Umbilical cord (tissue), 2 donors: ENCODE results near the gene RHOH. TPM values are rescaled to one million over a fixed set of nuclear protein-coding genes. Genes with fewer than 3 reads are reported as not detected.

Source experiments
- DNase-seq: peaks from one replicate; pipeline ENCODE4 v3.0.0-alpha.2; 2015; ENCODE audit warnings: low spot score
- total RNA-seq: library from RNA; depleted of rRNA; stranded (reverse); fragments of >200 nt; gene quantifications from one replicate; pipeline ENCODE4 v1.2.3, GENCODE V29; 2014; ENCODE audit warnings: low replicate concordance; ENCODE audit not compliant: insufficient read depth

RHOH gene
- total RNA-seq, 1 donor from 2014 or later = 3.4 TPM

- DNase-seq = no peak
Observed at GRCh38 chr4:40204507-40205258, 7.9 kb downstream of the RHOH start.

DNA sequence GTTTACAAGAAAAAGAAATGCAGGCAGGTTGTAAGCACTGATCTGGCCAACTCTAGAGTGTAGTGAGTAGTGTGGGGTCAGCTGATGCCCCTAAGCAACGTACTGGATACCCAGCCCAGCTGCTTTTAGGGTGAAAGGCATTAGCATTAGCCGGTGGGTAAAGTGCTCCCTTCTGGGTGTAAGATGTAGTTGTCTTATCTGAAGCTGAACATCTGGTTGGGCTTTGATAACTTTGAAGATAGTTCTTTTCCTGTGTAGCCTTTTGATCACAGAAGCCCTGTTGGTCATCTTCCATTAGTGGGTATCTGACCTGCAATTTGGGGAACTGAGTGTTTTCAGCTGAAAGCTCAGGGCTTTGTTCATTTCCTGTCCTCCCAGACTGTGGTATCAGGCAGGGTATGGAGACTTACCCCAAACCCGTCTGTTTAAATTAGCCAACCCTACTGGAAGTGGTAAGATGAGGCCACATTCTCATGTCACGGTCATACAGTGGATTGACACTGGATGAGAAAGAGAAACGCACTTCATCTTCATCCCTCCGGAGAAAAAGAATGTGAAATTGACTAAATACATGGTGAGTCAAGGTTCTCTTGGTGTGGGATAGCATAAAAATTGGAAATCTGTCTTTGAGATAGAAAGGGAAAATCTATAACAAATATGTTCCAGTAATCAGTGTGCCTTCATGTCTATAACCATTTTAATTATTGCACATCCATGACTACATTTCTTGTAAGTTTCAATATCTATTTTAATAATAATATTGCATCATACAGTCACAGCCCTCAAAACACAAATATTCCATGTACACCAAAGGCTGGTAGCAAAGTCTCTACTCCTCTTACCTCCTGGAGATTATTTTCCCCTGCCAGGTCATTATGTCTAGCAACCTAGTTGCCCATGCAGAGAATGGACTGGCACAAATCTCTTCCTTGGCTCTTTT, 8.7 kb downstream of the RHOH start:
- DNase-seq = peak; percentile 19

DNA sequence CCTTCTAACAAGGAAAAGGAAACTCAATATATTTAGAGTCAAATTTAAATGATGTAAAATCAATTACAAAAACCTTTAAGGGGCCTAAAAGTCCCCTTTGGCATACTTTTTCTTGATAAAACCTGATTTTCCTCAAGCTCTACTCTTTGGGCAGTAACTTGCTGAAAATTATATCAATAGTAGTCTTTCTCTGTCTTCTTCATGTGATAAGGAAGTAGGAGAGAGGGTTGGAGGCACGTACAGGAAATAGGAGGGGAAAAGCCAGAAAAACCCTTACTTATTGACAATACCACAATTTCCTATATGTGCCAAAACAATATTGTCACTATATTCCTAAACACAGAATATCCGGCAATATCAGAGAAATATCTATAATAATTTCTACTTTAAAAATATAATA, 9.6 kb downstream of the RHOH start:
- no peak for DNase-seq

GRCh38 chr4:40209401-40209800, 12.6 kb downstream of the RHOH start:
- no peak for DNase-seq

GRCh38 chr4:40210776-40211175, 13.9 kb downstream of the RHOH start:
- no peak for DNase-seq

DNA sequence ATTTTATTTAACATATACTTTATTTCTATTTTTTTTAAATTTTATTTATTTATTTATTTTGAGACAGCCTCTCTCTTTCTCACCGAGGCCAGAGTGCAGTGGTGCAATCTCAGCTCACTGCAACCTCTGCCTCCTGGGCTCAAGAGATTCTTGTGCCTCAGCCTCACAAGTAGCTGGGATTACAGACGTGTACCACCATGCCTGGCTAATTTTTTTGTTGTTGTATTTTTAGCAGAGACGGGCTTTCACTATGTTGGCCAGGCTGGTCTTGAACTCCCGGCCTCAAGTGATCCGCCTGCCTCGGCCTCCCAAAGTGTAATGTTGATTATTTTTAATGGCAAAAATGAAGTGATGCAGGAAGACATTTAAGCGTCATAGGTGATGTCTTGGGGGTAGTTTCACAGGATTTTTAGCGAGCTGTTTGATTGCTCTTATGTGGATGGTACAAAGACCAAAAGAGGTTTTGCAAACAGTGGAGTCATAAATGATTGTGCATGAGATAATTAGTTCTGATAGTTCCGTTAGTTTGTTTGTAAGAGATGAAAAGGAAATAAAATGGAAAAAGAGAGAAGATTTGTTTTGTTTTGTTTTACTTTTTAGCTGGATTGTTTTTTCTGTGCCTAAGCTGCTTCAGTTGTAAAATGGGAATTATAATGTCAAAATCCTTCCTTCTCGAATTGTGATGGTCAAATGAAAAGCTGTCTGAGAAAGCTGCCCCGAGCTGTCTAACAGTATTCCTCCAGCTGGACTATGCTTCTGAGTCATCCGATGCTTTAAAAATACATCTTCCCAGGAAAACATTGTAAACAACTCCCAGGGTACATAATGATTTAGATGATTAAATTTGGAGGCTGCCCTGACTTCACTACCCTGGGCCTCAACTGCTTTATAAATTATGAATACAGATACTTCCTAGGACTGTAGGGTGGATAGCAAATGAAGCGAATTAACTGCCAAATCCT, 14.7 kb downstream of the RHOH start:
- DNase-seq = no peak

GRCh38 chr4:40212674-40213527, 16.1 kb downstream of the RHOH start:
- peak; percentile 50 for DNase-seq

GRCh38 chr4:40214038-40214437, 17.2 kb downstream of the RHOH start:
- no peak for DNase-seq

DNA sequence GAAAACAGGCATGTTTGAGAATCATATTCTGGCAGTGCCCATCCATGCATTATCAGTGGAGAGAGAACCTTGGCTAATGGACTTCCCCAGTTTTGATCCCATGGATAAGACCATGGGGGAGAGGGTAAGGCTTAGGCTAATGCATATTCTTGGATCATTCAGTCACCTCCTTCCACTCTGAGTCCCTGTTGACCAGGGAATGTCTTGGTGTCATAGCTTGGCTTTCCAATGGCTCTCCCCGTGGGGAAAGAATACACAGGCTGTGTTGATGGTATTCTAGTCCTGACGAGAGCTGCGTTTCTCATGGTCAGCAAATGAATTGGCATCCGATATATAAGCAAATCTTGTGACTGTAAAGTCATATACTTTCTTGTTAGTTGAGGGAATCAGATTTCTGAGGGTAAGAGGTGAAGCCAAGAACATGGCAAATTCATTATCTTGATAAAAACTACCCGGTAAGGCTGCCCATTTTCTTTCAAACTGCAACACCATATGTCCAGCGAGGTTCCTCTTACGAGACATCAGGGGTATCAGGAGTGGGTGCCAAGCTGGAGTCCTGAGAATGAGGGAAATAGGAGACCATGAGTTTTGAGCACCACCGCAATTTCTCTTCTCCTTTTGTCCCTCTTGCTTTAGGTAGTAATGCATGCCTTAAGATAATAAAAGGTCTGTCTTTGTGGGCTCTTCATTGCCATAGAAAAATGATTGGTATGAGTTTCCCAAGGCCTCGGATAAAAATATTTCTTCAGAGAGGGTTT, 18.0 kb downstream of the RHOH start:
- DNase-seq = no peak

- no peak for DNase-seq
Observed at GRCh38 chr4:40216622-40217366, 20.0 kb downstream of the RHOH start.

DNA sequence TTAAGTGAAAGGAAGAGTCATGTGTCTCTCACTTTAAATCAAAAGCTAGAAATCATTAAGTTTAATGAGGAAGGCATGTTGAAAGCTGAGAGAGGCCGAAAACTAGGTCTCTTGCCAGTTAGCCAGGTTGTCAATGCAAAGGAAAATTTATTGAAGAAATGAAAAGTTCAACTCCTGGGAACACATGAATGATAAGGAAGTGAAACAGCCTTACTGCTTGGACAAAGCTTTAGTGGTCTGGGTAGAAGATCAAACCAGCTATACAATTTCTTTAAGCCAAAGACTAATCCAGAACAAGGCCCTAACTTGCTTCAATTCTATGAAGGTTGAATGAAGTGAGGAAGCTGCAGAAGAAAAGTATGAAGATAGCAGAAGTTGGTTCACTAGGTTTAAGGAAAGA, 24.9 kb downstream of the RHOH start:
- DNase-seq = no peak

GRCh38 chr4:40223343-40223742, 26.5 kb downstream of the RHOH start:
- no peak for DNase-seq

GRCh38 chr4:40224432-40224831, 27.6 kb downstream of the RHOH start:
- DNase-seq = peak; percentile 74

- no peak for DNase-seq
Observed at GRCh38 chr4:40225497-40225896, 28.7 kb downstream of the RHOH start.

GRCh38 chr4:40227284-40227683, 30.5 kb downstream of the RHOH start:
- DNase-seq = peak; percentile 25

DNA sequence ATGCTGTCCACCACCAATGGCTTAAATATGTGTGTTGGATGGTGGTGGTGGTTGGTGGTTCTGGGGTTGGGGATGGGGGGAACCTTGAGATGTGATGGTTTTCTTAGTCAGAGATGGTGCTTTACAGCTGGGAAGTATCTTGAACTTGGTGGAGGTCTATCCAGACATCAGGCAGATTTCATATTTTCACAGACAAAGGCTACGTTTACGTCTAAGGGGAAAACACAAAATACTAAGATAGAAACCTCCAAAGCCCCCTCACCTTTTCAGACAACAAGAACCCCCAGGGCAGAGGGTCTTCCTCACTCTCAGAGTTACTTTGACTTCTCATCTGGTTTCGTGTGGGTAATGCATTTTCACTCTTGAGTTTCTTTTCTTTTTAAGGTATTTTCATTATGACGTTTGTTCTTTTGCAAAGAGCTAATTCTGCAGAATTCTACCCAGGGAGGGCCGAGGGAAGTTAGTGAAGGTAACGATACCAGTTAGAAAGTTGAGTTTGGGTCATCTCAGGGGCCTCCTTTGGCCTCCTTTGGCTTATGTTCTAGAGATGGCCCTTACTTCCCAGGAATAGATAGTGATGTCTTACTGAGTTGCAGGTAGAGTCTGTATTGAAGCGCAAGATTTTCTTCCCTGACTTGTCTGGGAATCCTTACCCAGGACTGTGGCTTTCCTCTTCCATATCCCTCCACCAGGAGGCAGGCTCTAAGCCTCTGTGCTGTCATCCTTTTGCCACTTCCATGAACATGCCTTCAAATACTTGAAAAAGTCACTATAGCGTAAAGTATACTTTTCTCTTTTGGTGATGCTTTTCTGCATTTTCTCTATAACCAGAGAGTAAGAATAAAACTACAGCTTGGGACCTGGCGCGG, 31.9 kb downstream of the RHOH start:
- DNase-seq = no peak

GRCh38 chr4:40231316-40231863, 34.6 kb downstream of the RHOH start:
- no peak for DNase-seq

DNA sequence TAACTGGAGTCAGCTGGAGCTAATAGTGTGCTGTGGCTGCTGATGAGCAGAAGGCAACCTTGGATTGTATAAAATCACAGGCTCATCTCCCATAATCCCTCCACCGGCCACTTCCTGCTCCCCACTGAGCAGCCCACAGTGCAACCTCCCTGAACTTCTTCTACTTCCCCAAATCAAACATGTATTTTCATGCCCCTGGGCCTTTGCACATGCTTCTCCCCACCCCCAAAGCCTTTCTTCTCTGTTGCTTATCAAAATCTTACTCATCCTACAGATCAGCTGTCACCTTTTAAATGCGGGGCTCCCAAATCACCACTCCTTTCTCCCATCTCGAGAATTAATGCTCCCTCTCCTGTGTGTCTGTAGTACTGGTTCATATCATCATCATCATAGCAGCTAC, 35.8 kb downstream of the RHOH start:
- no peak for DNase-seq
